C1 segment of cervical spinal cord (tissue), 14 donors: Measurements from ENCODE around the gene TAF11L2.
"Not testable (repeated sequence)": the region's sequence is repeated elsewhere in the genome, so short reads cannot be mapped to it uniquely, and the experiment has no call there.

Experiments
- DNase-seq, 14 donors: peaks; one replicate each; lab custom pipeline; 2025; lab: John Stamatoyannopoulos, UW

TAF11L2 gene

GRCh38 chr5:17497931-17498330, at the start of gene TAF11L2:
Gene TAF11L2 (plus strand): TSS chr5:17498231.
- DNase-seq: not testable (repeated sequence)

DNA sequence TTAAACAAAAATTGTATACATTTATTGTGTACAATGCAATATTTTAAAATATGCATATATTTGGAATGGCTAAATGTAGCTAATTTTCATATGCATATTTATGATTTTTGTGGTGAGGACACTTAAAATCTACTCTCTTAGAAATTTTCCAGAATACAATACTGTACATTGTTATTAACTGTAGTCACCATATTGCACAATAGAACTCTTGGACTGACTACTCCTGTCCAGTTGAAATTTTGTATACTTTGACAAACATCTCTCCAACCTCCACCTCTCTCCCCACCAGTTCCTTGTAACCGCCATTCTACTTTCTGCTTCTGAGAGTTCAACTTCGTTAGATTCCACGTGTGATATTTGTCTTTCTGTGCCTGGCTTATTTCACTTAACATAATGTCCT, 49.2 kb upstream of the TAF11L2 start:
- no peak for DNase-seq

- DNase-seq: no peak
These were observed 45.1 kb upstream of the TAF11L2 start for GRCh38 chr5:17452936-17453335.

DNA sequence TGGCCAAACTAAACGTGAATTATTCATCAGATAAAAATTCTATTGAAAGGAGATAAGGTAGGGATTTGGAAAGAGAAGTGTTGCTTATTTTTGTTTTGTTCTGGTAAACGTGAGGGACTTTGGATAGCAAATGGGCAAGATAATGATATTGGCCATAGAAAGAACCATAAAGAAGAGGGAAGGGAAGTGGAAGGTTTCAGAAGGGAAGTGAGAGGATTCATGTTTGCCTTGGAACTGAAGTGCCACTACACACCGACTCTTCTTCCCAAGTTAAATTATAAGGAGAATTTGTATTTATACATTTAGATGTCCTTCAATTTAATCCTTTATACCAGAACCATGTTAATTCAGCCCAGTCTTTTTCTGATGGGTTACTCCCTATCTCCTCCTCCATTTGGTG, 42.1 kb upstream of the TAF11L2 start:
- no peak for DNase-seq

DNA sequence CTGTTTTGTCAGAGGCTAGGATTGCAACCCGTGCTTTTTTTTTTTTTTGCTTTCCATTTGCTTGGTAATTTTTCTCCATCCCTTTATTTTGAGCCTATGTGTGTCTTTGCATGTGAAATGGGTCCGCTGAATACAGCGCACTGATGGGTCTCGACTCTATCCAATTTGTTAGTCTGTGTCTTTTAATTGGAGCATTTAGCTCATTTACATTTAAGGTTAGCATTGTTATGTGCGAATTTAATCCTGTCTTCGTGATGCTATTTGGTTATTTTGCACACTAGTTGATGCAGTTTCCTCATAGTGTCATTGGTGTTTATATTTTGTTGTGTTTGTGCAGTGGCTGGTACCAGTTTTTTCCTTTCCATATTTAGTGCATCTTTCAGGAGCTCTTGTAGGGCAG, 36.2 kb upstream of the TAF11L2 start:
- DNase-seq: no peak

DNA sequence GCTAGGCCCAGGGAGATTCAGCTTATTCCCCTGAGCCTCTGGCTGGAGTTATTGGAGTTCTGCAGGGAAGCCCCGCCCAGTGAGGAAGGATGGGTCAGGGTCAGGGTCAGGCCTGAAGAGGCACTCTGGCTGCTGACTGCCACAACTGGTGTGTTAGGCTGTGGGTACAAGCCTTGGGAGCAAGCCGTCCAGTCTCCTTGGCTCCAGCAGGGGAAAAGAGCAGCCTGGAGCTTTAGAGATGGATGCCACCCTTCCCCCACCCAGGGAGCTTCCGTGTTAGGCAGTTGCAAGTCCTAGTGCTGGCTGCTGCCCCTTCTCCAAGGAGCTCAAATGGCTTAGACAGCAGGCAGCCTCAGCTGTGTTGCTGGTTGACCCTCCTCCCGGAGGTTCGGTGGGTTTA, 34.4 kb upstream of the TAF11L2 start:
- DNase-seq: no peak

GRCh38 chr5:17470064-17470463, 28.0 kb upstream of the TAF11L2 start:
- DNase-seq: no peak

- not testable (repeated sequence) for DNase-seq
These were observed 23.0 kb upstream of the TAF11L2 start for GRCh38 chr5:17475064-17475463.

- DNase-seq: no peak
These were observed 21.0 kb upstream of the TAF11L2 start for GRCh38 chr5:17477043-17477442.

GRCh38 chr5:17477573-17478265, 20.3 kb upstream of the TAF11L2 start:
- DNase-seq: no peak

DNA sequence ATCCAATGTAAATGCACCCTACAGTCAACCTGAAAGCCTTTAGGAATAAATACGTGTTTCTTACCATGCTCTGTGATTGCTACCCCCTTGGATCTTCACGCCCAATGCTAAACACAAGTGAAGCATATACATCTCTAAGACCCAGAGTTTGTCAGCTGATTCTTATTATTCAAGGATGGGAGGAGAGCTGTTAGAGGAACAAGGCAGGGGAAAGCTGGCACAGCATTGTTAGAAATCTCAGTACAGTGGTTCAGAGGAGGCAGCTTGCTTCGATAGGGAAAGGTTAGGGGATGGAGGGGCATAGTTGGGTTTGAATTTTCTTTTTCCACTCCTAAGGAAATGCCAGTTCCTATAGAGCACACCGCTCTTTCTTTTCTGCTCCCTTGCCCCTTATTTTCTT, 16.7 kb upstream of the TAF11L2 start:
- DNase-seq: no peak

GRCh38 chr5:17482790-17483189, 15.2 kb upstream of the TAF11L2 start:
- DNase-seq: no peak

DNA sequence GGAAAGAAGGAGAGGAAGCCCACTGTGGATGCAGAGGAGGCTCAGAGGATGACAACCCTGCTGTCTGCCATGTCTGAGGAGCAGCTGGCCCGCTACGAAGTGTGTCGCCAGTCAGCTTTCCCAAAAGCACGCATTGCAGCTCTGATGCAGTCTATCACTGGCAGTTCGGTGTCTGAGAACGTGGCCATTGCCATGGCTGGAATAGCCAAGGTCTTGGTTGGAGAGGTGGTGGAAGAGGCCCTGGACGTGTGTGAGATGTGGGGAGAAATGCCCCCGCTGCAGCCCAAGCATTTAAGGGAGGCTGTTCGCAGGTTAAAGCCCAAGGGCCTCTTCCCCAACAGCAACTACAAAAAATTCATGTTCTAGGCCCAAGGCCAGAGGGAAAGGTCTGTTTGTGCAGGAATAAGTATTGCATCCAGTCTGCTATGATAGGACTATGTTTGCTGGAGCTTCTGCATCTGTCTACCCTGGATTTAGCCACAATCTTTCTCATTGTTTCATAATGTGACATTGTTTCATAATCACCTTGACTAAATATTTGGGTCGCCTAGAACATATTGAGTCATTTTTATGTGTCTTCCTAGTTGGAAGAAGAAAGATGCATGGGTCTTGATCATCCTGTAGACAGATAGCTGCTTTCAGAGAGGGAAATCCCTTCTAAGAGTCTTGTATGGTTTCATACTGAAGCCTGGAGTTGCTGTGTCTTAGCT, 11.4 kb upstream of the TAF11L2 start:
- DNase-seq: not testable (repeated sequence)

DNA sequence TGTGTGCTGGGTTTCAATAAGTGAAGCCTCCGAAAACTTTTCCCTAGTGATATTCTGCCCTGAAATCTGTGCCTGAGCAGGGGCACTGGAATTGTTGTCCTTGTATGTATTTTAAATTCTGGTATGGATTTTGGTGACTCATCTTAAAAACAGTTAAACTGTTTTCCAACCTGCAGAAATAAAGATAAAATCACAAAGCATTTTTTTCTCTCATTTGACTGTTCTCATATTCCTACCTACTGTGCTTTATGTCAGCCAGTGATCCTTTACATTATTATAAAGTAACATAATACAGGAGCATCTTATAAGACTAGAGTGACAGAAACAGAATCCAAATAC, 10.9 kb upstream of the TAF11L2 start:
- DNase-seq: no peak

- not testable (repeated sequence) for DNase-seq
These were observed 6.8 kb upstream of the TAF11L2 start for GRCh38 chr5:17491257-17491656.

GRCh38 chr5:17492770-17493169, 5.3 kb upstream of the TAF11L2 start:
- DNase-seq: no peak

DNA sequence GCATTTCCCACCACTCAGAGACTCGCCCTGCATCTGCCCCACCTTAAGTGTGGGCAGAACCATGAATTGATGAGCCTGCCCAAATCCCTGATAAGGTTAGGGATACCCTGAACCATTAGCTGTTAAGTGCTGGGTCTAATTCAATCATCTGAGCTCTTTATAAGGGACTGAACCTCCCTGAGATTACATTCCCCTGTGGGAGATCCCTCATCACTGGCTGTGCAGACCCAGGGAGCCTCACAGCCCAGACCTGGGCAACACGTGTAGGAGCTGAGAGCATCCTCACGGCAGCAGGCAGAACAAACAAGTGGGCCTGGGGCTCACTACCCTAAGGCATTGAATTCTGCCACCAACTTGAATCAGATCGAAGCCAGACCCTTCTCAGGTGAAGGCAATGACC, 585 bp upstream of the TAF11L2 start:
- no peak for DNase-seq

DNA sequence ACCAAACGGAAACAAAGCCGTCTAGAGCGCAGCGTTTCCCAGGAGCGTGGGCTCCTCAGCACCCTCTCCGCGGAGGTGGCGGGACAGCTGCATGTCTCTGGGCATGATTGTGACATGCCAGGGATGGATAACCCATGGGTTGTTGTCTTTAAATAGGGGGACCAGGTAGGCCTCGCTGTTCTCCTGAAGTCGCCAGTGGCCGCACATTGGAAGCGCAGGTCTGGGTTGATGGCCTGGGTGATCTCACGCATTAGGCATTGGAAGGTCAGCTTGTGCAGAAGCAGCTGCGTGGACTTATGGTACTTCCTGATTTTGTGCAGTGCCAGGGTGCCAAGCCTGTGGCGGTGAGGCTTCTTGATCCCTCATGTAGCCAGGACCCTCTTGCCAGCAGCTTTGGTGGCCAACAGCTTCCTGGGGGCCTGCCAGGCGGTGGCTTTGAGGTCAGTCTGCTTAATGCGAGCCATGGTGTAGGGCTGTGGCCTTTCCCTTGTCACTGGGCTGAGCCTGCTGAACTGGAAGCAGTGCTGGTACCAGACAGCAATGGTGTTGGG, 13.8 kb downstream of the TAF11L2 start:
- no peak for DNase-seq

DNA sequence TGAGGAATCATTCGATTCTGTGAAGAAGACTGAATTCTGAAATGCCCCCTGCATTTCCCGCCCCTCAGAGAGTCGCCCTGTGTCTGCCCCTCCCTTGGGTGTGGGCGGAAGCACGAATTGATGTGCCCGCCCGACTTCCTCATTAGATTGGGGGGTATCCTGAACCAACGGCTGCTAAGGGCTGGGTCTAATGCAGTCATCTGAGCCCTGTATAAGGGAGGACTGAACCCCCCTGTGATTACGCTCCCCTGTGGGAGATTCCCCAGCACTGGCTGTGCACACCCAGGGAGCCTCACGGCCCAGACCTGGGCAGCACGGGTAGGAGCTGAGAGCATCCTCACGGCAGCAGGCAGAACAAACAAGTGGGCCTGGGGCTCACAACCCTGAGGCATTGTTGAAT, 19.5 kb downstream of the TAF11L2 start:
- DNase-seq: not testable (repeated sequence)

DNA sequence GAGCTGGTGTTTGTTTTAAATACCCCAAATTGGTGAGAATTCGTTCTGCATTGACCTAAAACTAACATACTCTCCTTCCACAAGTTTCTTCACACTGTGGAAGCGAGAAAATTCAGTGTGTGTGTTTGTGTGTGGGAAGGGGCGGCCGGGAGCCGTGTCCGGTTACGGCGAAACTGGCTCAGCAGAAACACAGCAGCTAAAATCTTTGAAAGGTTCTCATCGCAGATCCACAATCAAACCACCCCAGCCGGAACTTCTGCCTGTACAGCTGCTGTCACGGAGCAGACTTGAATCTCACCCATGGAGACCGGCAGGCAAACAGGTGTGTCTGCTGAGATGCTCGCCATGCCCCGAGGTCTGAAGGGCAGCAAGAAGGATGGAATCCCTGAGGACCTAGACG, 20.0 kb downstream of the TAF11L2 start, which contains the start of gene TAF11L3:
Gene TAF11L3 (plus strand): TSS at position 301 of the 400 bp plus-strand sequence.
- DNase-seq: not testable (repeated sequence)

- not testable (repeated sequence) for DNase-seq
These were observed 21.5 kb downstream of the TAF11L2 start for GRCh38 chr5:17519508-17519907.

GRCh38 chr5:17521501-17521900, 23.5 kb downstream of the TAF11L2 start, which contains the start of gene TAF11L4:
Gene TAF11L4 (plus strand): TSS chr5:17521801.
- not testable (repeated sequence) for DNase-seq

- DNase-seq: not testable (repeated sequence)
These were observed 26.9 kb downstream of the TAF11L2 start, which contains the start of gene TAF11L5 for GRCh38 chr5:17524935-17525334. Gene TAF11L5 (plus strand): TSS chr5:17525235.
